Keratinocyte (primary cell): Measurements from ENCODE around the gene SULT4A1.

Experiments
- CTCF ChIP-seq, 3 experiments: IDR thresholded peaks in 1 of 3; conservative IDR thresholded peaks in 1 of 3; optimal IDR thresholded peaks in 1 of 3; 2 replicates in 2 of 3; 3 replicates in 1 of 3; pipeline versions ENCODE3 to v1.5.1; 2011; ENCODE audit warnings: low read length in 3 of 3, mild to moderate bottlenecking in 3 of 3, moderate library complexity in 2 of 3, control low read depth in 1 of 3, inconsistent platforms in 1 of 3; ENCODE audit not compliant: insufficient read depth in 2 of 3; ENCODE audit errors: extremely low read depth in 1 of 3
- EZH2 ChIP-seq: IDR thresholded peaks from one replicate; pipeline ENCODE4 v1.6.1; 2012; ENCODE audit warnings: inconsistent platforms, mild to moderate bottlenecking, low read length, moderate library complexity

GRCh38 chr22:43851979-43852307, 10.4 kb downstream of the SULT4A1 start:
- no peak for TF ChIP-seq EZH2
- TF ChIP-seq CTCF (optimal IDR thresholded peaks at IDR 0.05 in 1 of 3, IDR thresholded peaks at IDR 0.05 in 1 of 3, conservative IDR thresholded peaks at IDR 0.05 in 1 of 3; ENCODE audit: extremely low read depth in 1 of 3, insufficient read depth in 2 of 3, low read length in 3 of 3): no peak
